Measurements from ENCODE around the gene TOP1.

The TOP1 gene

GRCh38 chr20:41028359-41029149 lies at the start of gene TOP1:
Gene TOP1 (plus strand): TSS chr20:41028822. CDS start chr20:41029068, 246 bp downstream.
- H3K27me3 ChIP-seq (ENCODE audit: insufficient read depth, low read length): no peaks in the 10 kb centered on the region
- no peak within 1 kb of the TSS for H2AFZ ChIP-seq (ENCODE audit: low read depth, low read length)
- H3K4me3 ChIP-seq (ENCODE audit: low read length): peak within 1 kb of the TSS; percentile 92
- peaks cover 36% of the 10 kb centered on the region for H3K4me1 ChIP-seq (ENCODE audit: insufficient read depth, low read length)
- H3K9me3 ChIP-seq (ENCODE audit: low read length): no peaks in the 10 kb centered on the region
- H3K36me3 ChIP-seq (ENCODE audit: insufficient read depth, low read length): peaks cover 26% of the 10 kb centered on the region

- no peaks in the 10 kb centered on the region for H3K4me1 ChIP-seq (ENCODE audit: insufficient read depth, low read length)
- no peaks in the 10 kb centered on the region for H3K36me3 ChIP-seq (ENCODE audit: insufficient read depth, low read length)
- no peak overlapping the region for H2AFZ ChIP-seq (ENCODE audit: low read depth, low read length)
- no peaks in the 10 kb centered on the region for H3K9me3 ChIP-seq (ENCODE audit: low read length)
- H3K27me3 ChIP-seq (ENCODE audit: insufficient read depth, low read length): no peaks in the 10 kb centered on the region
- no peak overlapping the region for H3K4me3 ChIP-seq (ENCODE audit: low read length)
Observed at GRCh38 chr20:40979247-40979646, 49.4 kb upstream of the TOP1 start.

- H3K36me3 ChIP-seq (ENCODE audit: insufficient read depth, low read length): no peaks in the 10 kb centered on the region
- H3K4me3 ChIP-seq (ENCODE audit: low read length): no peak overlapping the region
- H2AFZ ChIP-seq (ENCODE audit: low read depth, low read length): no peak overlapping the region
- H3K27me3 ChIP-seq (ENCODE audit: insufficient read depth, low read length): no peaks in the 10 kb centered on the region
- no peaks in the 10 kb centered on the region for H3K9me3 ChIP-seq (ENCODE audit: low read length)
- H3K4me1 ChIP-seq (ENCODE audit: insufficient read depth, low read length): no peaks in the 10 kb centered on the region
Observed at GRCh38 chr20:40980106-40980827, 48.4 kb upstream of the TOP1 start.

- Histone ChIP-seq H3K9me3 (ENCODE audit: low read length) (no peaks in the 10 kb centered on the region), H2AFZ (ENCODE audit: low read depth, low read length) (no peak overlapping the region), H3K4me3 (ENCODE audit: low read length) (no peak overlapping the region), H3K36me3 (ENCODE audit: insufficient read depth, low read length) (no peaks in the 10 kb centered on the region), H3K27me3 (ENCODE audit: insufficient read depth, low read length) (no peaks in the 10 kb centered on the region), H3K4me1 (ENCODE audit: insufficient read depth, low read length) (no peaks in the 10 kb centered on the region)
Observed at GRCh38 chr20:40980828-40981310, 47.8 kb upstream of the TOP1 start.

GRCh38 chr20:40982415-40983145 lies 46.0 kb upstream of the TOP1 start:
- H2AFZ ChIP-seq (ENCODE audit: low read depth, low read length): no peak overlapping the region
- H3K4me1 ChIP-seq (ENCODE audit: insufficient read depth, low read length): no peaks in the 10 kb centered on the region
- no peaks in the 10 kb centered on the region for H3K9me3 ChIP-seq (ENCODE audit: low read length)
- no peaks in the 10 kb centered on the region for H3K27me3 ChIP-seq (ENCODE audit: insufficient read depth, low read length)
- no peak overlapping the region for H3K4me3 ChIP-seq (ENCODE audit: low read length)
- H3K36me3 ChIP-seq (ENCODE audit: insufficient read depth, low read length): no peaks in the 10 kb centered on the region

- no peaks in the 10 kb centered on the region for H3K4me1 ChIP-seq (ENCODE audit: insufficient read depth, low read length)
- H2AFZ ChIP-seq (ENCODE audit: low read depth, low read length): no peak overlapping the region
- no peak overlapping the region for H3K4me3 ChIP-seq (ENCODE audit: low read length)
- no peaks in the 10 kb centered on the region for H3K27me3 ChIP-seq (ENCODE audit: insufficient read depth, low read length)
- H3K36me3 ChIP-seq (ENCODE audit: insufficient read depth, low read length): no peaks in the 10 kb centered on the region
- H3K9me3 ChIP-seq (ENCODE audit: low read length): no peaks in the 10 kb centered on the region
Observed at GRCh38 chr20:40983898-40984297, 44.7 kb upstream of the TOP1 start.

GRCh38 chr20:40984496-40984895 lies 44.1 kb upstream of the TOP1 start:
- H3K36me3 ChIP-seq (ENCODE audit: insufficient read depth, low read length): no peaks in the 10 kb centered on the region
- H3K27me3 ChIP-seq (ENCODE audit: insufficient read depth, low read length): no peaks in the 10 kb centered on the region
- H3K9me3 ChIP-seq (ENCODE audit: low read length): no peaks in the 10 kb centered on the region
- H3K4me1 ChIP-seq (ENCODE audit: insufficient read depth, low read length): no peaks in the 10 kb centered on the region
- H3K4me3 ChIP-seq (ENCODE audit: low read length): no peak overlapping the region
- no peak overlapping the region for H2AFZ ChIP-seq (ENCODE audit: low read depth, low read length)

DNA sequence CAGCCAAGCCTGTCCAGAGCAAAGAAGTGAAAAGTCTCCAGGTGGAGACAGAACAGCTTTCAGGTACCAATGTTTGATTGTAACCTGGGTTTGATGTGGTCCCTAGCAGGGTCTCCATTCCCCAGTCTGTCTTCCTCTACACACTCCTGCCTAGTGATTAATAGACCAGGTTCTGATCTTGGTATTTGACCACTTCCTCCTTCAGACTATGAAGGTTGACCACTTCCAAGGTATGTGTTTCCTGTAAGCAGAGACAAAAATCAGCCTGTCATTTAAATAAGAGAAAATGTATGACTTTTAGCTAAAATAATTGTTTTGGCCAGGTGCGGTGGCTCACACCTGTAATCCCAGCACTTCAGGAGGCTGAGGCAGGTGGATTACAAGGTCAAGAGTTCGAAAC lies 41.8 kb upstream of the TOP1 start:
- Histone ChIP-seq H3K4me1 (ENCODE audit: insufficient read depth, low read length) (peaks cover 3% of the 10 kb centered on the region), H3K9me3 (ENCODE audit: low read length) (no peaks in the 10 kb centered on the region), H3K36me3 (ENCODE audit: insufficient read depth, low read length) (no peaks in the 10 kb centered on the region), H2AFZ (ENCODE audit: low read depth, low read length) (no peak overlapping the region), H3K4me3 (ENCODE audit: low read length) (no peak overlapping the region), H3K27me3 (ENCODE audit: insufficient read depth, low read length) (no peaks in the 10 kb centered on the region)

DNA sequence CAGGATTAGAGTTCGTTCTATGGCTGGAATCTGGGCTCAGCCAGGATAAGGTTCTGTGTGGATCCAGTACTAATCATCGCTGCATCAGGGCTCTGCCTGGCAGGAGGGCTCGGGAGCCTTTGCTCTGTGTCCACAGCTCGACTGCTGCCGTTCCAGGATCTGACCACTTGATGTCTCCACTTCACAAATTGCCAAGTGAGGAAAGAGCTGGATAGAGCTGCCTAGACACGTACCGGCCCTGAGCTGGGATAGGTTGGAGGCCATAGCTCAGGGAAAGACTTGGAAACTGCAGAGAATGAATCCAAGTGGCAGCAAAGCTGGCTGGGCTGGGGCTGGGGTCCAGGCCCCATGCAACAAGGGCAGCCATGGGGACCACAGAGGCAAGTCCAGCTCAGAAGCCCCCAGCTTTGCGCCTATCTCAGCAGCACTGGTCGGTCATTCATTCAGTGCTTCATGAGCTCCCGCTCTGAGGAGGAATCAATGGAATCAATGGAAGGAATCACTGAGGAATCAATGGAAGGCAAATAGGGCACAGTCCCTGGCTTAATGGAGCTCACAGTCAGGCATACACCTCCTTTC lies 38.0 kb upstream of the TOP1 start:
- Histone ChIP-seq H3K27me3 (ENCODE audit: insufficient read depth, low read length) (no peaks in the 10 kb centered on the region), H3K9me3 (ENCODE audit: low read length) (no peaks in the 10 kb centered on the region)

DNA sequence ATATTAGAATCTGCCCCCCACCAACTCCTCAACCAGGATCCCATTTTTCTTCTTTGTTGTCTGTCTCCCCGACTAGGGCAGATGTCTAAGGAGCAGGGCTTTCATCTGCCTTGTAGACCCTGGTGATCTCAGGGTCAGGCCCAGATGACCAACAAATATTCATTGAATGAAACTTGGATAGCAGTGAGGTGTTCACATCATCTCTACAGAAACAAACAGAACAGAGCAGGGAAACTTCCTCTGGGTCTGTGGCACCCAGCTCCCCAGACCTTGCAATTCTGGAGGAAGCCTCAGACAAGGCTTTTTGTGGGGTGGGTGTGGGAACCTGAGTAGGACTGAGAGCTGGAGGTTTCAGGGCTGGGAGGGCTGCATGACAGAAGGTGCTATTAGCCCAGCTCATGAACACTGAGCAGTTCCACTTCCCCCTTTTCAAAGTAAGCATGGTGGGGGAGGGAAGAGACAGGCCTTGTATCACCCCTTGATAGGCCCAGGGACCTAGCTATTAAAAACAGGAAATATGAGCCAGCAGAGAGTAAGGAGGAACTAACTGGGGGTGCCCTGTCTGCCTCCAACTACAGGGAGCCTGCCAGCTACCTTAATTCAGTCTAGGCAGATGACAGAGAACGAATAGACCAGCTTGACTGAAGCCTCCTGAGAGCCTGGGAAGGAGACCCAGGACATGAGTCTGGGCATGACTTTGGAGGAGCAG lies 37.3 kb upstream of the TOP1 start:
- Histone ChIP-seq H3K27me3 (ENCODE audit: insufficient read depth, low read length) (no peaks in the 10 kb centered on the region), H3K9me3 (ENCODE audit: low read length) (no peaks in the 10 kb centered on the region), H2AFZ (ENCODE audit: low read depth, low read length) (peak overlapping the region; percentile 23), H3K4me3 (ENCODE audit: low read length) (no peak overlapping the region), H3K36me3 (ENCODE audit: insufficient read depth, low read length) (no peaks in the 10 kb centered on the region), H3K4me1 (ENCODE audit: insufficient read depth, low read length) (peaks cover 3% of the 10 kb centered on the region)

More for the DNA sequence above, 38.0 kb upstream of the TOP1 start:
- Histone ChIP-seq H3K4me1 (ENCODE audit: insufficient read depth, low read length) (peaks cover 3% of the 10 kb centered on the region), H3K4me3 (ENCODE audit: low read length) (no peak overlapping the region), H3K36me3 (ENCODE audit: insufficient read depth, low read length) (no peaks in the 10 kb centered on the region), H2AFZ (ENCODE audit: low read depth, low read length) (peak overlapping the region; percentile 23)

DNA sequence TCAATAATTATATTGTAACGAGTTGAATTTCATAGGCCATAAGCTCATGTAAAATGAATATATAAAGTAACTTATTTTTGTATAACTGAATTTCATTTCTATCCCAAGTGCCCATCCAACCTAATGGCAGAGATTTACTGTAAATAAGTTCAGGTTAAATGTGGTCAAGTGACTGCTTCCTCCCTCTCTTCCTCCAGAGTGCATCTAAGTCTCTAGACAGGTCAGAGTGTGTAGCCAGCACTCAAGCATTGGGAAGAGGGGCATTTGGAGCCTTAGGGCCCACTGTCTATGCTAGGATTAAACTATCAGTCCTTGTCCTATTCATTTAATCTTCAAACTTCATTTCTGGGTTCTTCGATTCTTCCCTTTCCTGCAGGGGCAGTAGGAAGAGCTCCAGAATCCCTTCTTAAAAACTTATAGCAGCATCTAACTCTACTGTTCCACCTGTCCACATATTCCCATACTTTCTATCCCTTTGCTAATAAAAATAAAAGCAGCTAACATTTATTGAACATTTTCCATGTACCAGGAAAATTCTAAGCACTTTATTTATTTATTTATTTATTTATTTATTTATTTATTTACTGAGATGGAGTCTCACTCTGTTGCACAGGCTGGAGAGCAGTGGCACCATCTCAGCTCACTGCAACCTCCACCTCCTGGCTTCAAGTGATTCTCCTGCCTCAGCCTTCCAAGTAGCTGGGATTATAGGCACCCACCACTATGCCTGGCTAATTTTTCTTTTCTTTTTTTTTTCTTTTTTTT lies 36.1 kb upstream of the TOP1 start:
- peaks cover 3% of the 10 kb centered on the region for H3K4me1 ChIP-seq (ENCODE audit: insufficient read depth, low read length)
- H3K27me3 ChIP-seq (ENCODE audit: insufficient read depth, low read length): no peaks in the 10 kb centered on the region
- no peaks in the 10 kb centered on the region for H3K9me3 ChIP-seq (ENCODE audit: low read length)
- no peaks in the 10 kb centered on the region for H3K36me3 ChIP-seq (ENCODE audit: insufficient read depth, low read length)
- H2AFZ ChIP-seq (ENCODE audit: low read depth, low read length): no peak overlapping the region
- no peak overlapping the region for H3K4me3 ChIP-seq (ENCODE audit: low read length)

Data from neuron (in vitro differentiated cells).